Activated naive CD4-positive, alpha-beta T cell treated with anti-CD3 and anti-CD28 coated beads, Interleukin-2, amount 50 U/mL, for 72 hours (primary cell): Measurements from ENCODE around the gene PRR23A. TPM values are rescaled to one million over a fixed set of nuclear protein-coding genes. Genes with fewer than 3 reads are reported as not detected.
"Not testable (repeated sequence)": the region's sequence is repeated elsewhere in the genome, so short reads cannot be mapped to it uniquely, and the experiment has no call there.

ENCODE experiments used
- ATAC-seq, 2 donors: fragments of 150-1000 bp; cut with Tn5 transposase; 2 replicates each; pipeline ENCODE4 v1.10.0; 2021; ENCODE audit warnings: mild to moderate bottlenecking in 2 of 2, moderate library complexity in 2 of 2
- DNase-seq, 2 donors: peaks; one replicate each; pipeline ENCODE4 v3.0.0; 2021 to 2022; ENCODE audit warnings: low spot score in 2 of 2
- H3K27ac Mint-ChIP-seq, 2 donors: one replicate each; pipeline ENCODE4 v1.8.0; 2022; ENCODE audit warnings: mild to moderate bottlenecking in 2 of 2, mixed read lengths in 2 of 2
- H3K36me3 Mint-ChIP-seq, 2 donors: one replicate each; pipeline ENCODE4 v1.8.0; 2022; ENCODE audit warnings: mixed read lengths in 2 of 2
- H3K9me3 Mint-ChIP-seq, 2 donors: one replicate each; pipeline ENCODE4 v1.8.0; 2022; ENCODE audit warnings: mixed read lengths in 2 of 2
- total RNA-seq, 2 donors: library from RNA; stranded (reverse); gene quantifications; one replicate each; pipeline ENCODE4 v1.2.3, GENCODE V29; 2022

The PRR23A gene
- total RNA-seq, result not detected

DNA sequence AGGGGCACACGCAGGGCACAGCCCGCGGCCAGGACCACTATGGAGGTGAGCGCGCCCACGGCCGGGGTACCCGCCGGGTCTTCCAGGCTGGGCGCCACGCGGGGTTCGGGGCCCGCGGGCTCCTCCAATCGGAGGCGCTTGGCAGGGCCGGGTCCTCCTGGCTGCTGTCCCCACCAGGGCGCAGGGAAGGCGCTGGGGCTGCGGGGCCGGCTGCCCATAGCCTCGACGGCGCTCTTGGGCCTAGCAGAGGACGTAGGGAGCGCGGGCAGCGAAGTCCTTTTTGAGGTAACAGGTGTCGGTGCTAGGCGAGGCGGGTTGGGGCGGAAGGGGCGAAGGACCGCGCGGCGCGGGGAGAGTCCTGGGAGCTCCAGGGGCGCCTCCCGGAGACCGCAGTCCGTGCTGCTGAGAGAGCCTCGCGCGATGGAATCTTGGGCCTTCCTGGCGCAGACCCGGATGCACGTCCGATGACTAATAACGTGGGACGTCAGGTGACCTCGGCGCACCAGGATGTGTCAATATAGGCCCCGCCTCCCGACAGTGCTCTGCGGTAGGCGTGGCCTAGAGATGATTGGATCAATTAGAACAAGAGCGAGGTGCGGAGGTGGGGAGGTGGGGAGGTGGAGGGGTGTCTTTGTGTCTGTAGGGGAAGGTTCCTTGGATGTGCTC lies at the start of gene PRR23A:
TSS of gene PRR23A (minus strand) at position 218 of the 666 bp plus-strand sequence. CDS start at position 218, 0 bp downstream.
- ATAC-seq, result no peak

DNA sequence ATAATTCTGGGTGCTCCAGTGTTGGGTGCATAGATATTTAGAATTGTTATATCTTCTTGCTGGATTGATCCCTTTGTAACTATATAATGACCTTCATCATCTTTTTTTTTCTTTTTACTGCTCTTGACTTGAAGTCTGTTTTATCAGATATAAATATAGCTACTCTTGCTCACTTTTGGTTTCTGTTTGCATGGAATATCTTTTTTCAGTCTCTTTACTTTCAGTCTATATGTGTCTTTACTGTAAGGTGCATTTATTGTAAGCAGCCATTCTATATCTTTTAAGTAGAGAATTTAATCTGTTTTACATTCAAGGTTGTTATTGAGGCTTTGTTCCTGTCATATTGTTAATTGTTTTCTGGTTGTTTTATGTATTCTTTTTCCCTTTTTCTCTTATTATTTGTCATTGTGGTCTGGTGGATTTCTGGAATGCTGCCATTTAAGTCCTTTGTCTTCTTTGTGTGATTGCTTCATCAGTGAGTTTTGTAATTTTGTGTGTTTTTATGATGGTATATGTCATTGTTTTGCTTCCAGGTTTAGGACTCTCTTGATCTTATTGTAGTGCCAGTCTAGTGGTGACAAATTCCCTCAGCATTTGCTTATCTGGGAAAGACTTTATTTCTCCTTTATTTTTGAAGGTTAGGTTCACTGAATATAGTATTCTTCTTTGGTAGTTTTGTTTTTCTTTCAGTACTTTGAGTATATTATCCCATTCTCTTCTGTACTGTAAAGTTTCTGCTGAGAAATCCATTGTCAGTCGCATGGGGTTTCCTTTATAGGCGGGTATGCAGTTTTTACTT lies 46.9 kb upstream of the PRR23A start:
- DNase-seq (no peak), ATAC-seq (no peak)
- no peak overlapping the region for H3K27ac Mint-ChIP-seq
- peaks cover 14 to 16% of the 10 kb centered on the region in 2 donors for H3K9me3 Mint-ChIP-seq
- H3K36me3 Mint-ChIP-seq, result peaks cover 6% of the 10 kb centered on the region in 2 donors

More for the DNA sequence above, at the start of gene PRR23A:
- no peak within 1 kb of the TSS for H3K27ac Mint-ChIP-seq
- DNase-seq, result no peak
- H3K36me3 Mint-ChIP-seq, result peaks cover 5 to 10% of the 10 kb centered on the region in 2 donors
- peaks cover 11 to 16% of the 10 kb centered on the region in 2 donors for H3K9me3 Mint-ChIP-seq

DNA sequence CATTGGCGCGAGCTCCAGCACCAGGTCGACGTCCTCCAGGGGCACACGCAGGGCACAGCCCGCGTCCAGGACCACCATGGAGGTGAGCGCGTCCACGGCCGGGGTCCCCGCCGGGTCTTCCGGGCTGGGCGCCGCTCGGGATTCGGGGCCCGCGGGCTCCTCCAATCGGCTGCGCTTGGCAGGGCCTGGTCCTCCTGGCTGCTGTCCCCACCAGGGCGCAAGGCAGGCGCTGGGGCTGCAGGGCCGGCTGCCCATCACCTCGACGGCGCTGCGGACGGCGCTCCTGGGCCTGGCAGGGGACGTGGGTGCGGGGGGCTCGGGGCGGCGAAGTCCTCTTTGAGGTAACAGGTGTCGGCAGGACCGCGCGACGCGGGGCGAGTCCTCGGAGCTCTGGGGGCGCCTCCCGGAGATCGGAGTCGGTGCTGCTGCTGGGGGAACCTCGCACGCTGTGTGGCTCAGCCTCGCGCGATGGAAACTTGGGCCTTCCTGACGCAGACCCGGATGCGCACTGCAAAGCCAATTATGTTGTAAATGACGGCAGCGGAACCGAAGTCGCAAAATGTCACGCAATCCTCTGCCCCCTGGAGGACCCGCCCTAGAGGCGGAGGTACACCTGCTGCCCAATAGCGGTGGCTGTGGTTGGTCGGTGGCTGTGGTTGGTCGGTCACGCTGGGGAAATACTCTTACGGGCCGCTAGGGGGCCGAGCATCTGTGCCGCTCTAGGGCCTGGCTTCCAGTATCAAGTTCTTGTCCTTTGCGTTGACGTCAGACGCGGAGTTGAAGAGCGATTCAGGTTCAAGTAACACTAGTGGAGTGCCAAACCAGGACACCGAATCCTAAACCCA lies 38.5 kb upstream of the PRR23A start, which contains the start of gene PRR23C:
TSS of gene PRR23C (minus strand) at position 527 of the 845 bp plus-strand sequence. CDS start at position 255, 272 bp downstream.
- Mint-ChIP-seq H3K27ac (no peak within 1 kb of the TSS), H3K9me3 (peaks cover 3 to 4% of the 10 kb centered on the region in 2 donors), H3K36me3 (peaks cover 9 to 12% of the 10 kb centered on the region in 2 donors)
- no peak for DNase-seq
- ATAC-seq, result no peak

DNA sequence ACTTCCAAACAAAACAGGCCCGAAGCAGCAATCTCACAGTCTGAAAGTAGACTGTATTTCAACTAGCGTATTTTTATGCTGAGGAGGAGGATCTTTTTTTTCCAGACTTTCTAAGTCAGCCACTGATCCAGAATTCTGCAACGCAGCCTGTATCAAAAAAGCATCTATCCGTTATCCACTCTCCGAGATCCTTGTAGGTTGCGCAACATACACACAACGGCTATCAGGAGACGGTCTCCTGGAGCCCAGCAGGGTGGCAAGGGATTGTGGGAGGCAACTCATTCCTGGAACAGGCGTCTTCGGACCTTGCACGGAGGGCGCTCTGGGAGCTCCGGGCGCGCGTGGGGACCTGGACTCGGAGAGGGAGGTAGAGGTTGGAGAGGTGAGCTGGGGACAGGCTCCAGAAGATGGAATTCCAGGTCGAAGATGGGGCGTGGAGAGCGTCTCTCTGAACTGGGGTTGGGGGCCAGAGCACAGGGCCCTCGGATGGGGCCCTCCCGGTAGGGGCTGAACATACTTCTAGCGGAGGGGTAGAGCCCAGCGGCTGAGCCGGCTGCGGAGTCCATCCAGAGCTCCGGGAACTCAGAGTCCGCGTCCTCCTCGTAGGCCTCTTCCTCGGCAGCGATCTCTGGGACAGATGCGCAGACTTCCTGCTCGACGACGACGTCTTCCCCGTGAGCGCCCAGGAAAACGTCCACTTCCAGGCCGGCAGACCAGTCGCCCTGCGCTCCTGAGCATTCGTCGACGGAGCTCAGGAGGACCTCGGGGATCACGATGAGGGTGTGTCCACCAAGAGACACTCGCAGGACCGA lies 37.7 kb upstream of the PRR23A start:
- H3K36me3 Mint-ChIP-seq, result peaks cover 9 to 12% of the 10 kb centered on the region in 2 donors
- H3K9me3 Mint-ChIP-seq, result peaks cover 3 to 4% of the 10 kb centered on the region in 2 donors
- H3K27ac Mint-ChIP-seq, result no peak overlapping the region
- ATAC-seq (no peak), DNase-seq (no peak)

DNA sequence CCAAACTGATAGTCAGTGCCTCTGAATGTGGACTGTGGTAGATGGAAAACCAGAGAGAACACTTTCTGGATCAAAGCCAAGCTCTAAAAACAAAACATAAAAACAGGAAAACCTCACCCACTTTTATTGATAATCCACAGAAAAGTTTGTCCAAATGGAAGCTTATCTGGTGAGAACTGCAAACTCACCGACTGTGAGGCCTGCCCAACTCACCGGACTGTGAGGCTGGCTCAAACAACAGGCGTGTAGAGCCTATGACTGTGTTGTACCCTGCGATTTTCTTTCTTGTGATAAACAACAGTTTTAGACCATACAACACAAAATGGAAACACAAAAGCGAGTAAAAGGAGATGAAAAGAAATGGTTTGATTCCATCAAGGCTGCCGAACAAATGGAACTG lies 31.4 kb upstream of the PRR23A start:
- peaks cover 0 to 4% of the 10 kb centered on the region in 2 donors for H3K9me3 Mint-ChIP-seq
- ATAC-seq, result no peak
- no peak overlapping the region for H3K27ac Mint-ChIP-seq
- no peaks in the 10 kb centered on the region for H3K36me3 Mint-ChIP-seq
- DNase-seq, result no peak

DNA sequence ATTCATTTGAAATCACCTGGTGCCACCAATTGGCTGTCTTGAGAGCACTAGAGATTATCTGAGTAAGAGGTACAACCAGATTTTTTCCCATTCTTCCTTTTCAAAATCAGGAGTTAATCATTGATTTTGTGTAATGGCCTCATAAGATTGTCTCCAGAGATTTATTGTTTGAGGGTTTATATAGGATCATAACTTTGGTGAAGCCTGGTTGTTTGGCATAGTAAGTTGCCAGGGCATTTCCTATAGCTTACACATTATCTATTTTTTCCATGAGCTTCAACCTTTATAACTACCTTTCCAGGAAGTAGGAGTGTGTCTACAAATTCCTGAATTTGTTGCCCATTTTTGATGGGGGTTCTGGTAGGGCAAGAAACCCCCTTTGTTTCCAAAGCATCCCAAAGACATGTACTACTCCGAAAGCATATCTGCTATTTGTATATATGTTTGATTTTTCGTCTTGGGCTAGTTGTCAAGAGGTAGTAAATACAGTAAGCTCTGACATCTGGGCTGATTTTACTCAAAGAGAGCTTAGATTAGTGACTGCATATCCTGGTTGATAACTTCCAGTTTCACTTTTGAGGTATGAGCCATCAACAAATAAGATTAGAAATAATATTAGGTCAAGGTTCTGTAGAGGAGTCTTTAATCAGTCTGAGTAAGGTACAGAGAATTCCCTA lies 26.4 kb upstream of the PRR23A start:
- no peak for DNase-seq
- ATAC-seq, result no peak
- Mint-ChIP-seq H3K9me3 (peaks cover 0 to 16% of the 10 kb centered on the region in 2 donors), H3K36me3 (peaks cover 0 to 13% of the 10 kb centered on the region in 2 donors), H3K27ac (no peak overlapping the region)

DNA sequence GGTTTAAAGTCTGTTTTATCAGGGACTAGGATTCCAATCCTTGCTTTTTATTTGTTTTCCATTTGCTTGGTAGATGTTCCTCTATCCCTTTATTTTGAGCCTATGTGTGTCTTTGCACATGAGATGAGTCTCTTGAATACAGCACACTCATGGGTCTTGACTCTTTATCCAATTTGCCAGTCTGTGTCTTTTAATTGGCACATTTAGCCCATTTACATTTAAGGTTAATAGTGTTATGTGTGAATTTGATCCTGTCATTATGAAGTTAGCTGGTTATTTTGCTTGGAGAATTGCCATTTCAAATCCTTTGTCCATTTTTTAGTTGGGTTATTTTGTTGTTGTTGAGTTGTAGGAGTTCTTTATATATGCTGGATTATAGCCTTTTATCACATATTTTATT lies 24.5 kb upstream of the PRR23A start:
- Mint-ChIP-seq H3K36me3 (peaks cover 0 to 13% of the 10 kb centered on the region in 2 donors), H3K9me3 (peaks cover 0 to 16% of the 10 kb centered on the region in 2 donors)
- ATAC-seq, H3K27ac Mint-ChIP-seq, DNase-seq: not testable (repeated sequence)

DNA sequence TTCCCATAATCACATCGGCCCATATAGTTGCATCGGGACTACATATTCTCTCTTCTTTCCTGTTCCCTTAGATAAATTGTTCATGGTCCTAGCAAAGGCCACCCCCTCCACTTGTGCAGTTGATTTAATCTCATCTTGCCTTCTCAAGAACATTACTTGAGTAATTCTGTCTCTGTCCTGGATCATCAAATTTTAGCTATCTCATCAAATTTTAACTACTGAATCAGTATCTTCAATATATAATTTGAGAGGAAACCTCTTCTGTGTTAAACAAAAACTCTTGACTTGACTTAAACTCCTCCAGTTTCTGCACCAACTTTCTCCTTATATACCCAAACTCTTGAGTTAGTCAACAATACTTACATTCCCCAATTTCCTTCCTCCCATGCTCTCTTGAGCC lies 18.9 kb upstream of the PRR23A start:
- DNase-seq, result no peak
- peaks cover under 1 to 6% of the 10 kb centered on the region in 2 donors for H3K36me3 Mint-ChIP-seq
- H3K27ac Mint-ChIP-seq, result no peak overlapping the region
- ATAC-seq, result no peak
- H3K9me3 Mint-ChIP-seq, result peaks cover 0 to 6% of the 10 kb centered on the region in 2 donors

DNA sequence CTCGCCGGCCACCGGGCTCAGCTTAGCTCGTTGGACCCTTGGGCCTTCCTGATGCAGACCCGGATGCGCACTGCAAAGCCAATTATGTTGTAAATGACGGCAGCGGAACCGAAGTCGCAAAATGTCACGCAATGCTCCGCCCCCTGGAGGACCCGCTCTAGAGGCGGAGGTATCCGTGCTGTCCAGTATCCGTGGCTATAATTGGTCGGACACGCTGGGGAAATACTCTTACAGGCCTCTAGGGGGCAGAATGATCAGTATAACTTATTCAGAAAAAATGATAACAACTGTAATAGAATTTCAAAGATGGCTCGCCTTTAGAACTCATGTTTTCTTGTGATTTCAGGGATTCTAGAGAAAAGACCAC lies 14.8 kb upstream of the PRR23A start, which contains the start of gene PRR23B:
TSS of gene PRR23B (minus strand) at position 59 of the 367 bp plus-strand sequence. CDS start 265 bp downstream, outside the sequence.
- ATAC-seq, result no peak
- no peak within 1 kb of the TSS for H3K27ac Mint-ChIP-seq
- no peak for DNase-seq
- peaks cover 6 to 9% of the 10 kb centered on the region in 2 donors for H3K36me3 Mint-ChIP-seq
- H3K9me3 Mint-ChIP-seq, result peaks cover 0 to 7% of the 10 kb centered on the region in 2 donors

DNA sequence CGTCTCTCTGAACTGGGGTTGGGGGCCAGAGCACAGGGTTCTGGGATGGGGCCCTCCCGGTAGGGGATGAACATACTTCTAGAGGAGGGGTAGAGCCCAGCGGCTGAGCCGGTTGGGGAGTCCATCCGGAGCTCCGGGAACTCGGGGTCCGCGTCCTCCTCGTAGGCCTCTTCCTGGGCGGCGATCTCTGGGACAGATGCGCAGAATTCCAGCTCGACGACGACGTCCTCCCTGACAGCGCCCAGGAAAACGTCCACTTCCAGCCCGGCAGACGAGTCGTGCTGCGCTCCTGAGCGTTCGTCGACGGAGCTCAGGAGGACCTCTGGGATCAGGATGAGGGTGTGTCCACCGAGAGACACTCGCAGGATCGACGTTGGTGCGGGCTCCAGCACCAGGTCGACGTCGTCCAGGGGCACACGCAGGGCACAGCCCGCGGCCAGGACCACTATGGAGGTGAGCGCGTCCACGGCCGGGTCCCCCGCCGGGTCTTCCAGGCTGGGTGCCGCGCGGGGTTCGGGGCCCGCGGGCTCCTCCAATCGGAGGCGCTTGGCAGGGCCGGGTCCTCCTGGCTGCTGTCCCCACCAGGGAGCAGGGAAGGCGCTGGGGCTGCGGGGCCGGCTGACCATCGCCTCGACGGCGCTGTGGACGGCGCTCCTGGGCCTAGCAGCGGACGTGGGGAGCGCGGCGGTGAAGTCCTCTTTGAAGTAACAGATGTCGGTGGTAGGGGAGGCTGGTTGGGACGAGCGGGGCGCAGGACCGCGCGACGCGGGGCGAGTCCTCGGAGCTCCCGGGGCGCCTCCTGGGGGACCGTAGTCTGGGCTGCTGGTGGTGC lies 14.2 kb upstream of the PRR23A start:
- Mint-ChIP-seq H3K9me3 (peaks cover 0 to 7% of the 10 kb centered on the region in 2 donors), H3K27ac (no peak overlapping the region), H3K36me3 (peaks cover 6 to 9% of the 10 kb centered on the region in 2 donors)
- ATAC-seq, result no peak
- no peak for DNase-seq

DNA sequence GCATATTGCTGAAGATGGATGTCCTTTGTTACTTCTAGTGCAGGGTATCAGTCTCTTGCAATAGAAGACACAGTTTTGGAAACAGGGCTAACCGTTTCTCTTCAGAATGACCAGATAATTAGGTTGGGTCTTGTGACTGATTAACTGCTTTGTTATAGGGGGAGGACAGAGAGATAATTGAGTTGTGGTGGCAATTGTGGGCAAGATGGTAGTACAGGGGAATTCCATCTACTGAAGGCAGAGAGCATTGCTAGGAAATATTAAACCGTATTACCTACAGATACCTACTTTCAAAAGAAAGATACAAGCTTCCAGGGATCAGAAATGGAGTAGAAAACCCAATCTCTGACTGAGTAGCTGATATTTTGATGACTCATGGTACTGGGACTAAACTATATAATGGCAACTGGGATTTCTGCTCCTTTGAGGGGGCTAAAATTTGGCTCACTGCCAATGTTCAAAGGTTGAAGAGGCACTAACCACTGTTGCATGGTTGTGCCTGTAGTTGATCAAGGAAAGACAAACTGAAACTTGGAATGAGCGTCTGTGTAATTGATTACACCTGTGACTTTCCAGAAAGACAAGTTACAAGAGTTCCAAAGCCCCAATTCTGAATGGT lies 10.5 kb upstream of the PRR23A start:
- Mint-ChIP-seq H3K9me3 (peaks cover 7 to 16% of the 10 kb centered on the region in 2 donors), H3K36me3 (peaks cover 6 to 9% of the 10 kb centered on the region in 2 donors), H3K27ac (no peak overlapping the region)
- DNase-seq, result no peak
- no peak for ATAC-seq

DNA sequence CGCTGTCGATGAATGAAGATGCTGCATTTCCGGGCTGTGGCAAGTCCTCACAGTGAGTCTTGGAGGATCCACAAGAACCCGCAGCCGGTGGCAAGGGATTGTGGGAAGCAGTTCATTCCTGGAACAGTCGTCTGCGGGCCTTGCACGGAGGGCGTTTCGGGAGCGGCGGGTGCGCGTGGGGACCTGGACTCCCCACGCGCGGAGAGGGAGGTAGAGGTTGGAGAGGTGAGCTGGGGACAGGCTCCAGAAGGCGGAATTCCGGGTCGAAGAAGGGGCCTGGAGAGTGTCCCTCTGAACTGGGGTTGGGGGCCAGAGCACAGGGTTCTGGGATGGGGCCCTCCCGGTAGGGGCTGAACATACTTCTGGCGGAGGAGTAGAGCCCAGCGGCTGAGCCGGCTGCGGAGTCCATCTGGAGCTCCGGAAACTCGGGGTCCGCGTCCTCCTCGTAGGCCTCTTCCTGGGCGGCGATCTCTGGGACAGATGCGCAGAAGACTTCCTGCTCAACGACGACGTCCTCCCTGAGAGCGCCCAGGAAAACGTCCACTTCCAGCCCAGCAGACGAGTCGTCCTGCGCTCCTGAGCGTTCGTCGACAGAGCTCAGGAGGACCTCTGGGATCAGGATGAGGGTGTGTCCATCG lies 593 bp downstream of the PRR23A start:
- DNase-seq, result no peak
- H3K36me3 Mint-ChIP-seq, result peaks cover 9 to 14% of the 10 kb centered on the region in 2 donors
- no peak overlapping the region for H3K27ac Mint-ChIP-seq
- peaks cover 16 to 21% of the 10 kb centered on the region in 2 donors for H3K9me3 Mint-ChIP-seq
- no peak for ATAC-seq

DNA sequence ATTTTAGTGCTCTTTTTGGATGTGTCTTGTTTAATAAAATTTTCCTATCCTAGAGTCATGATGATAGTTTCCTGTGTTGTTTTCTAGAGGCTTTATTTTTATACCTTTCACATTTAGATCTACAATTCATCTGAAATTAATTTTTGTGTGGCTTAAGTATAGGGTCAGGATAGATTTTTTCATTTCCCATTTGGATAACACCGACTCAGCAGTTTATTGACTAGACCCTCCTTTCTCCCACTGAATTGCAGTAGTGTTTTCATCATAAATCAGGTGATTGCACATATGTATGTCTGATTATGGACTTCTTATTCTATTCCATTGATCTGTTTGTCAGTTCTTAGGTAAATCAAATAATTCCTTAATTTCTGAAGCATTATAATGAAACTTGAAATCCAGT lies 10.4 kb downstream of the PRR23A start:
- H3K27ac Mint-ChIP-seq, result no peak overlapping the region
- DNase-seq (no peak), ATAC-seq (no peak)
- no peaks in the 10 kb centered on the region for H3K36me3 Mint-ChIP-seq
- peaks cover 0 to 6% of the 10 kb centered on the region in 2 donors for H3K9me3 Mint-ChIP-seq

DNA sequence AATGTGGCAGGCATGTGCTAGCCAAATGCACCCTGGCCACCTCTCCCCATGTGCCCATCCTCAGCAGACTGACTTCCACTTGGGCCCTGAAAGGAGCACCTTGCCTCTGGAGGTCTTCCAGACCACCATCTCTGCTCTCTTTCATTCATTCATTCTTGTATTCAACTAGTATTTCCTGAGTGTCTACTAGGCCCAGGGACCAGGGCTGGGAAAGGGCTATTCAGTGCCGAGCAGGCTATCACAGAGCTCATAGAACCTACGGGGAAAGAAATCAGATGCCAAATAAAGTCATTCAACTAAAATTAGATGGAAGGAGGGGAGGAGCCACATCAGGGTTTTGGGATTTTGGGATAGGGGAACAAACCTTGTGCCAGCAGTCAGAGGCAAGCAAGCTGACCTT lies 18.9 kb downstream of the PRR23A start:
- no peak overlapping the region for H3K27ac Mint-ChIP-seq
- DNase-seq (no peak), ATAC-seq (no peak)
- no peaks in the 10 kb centered on the region for H3K36me3 Mint-ChIP-seq
- H3K9me3 Mint-ChIP-seq, result no peaks in the 10 kb centered on the region
